Cardiac fibroblast (primary cell): Measurements from ENCODE around the gene EMC10.

ENCODE experiments used
- DNase-seq, 2 donors: peaks; one replicate each; pipeline versions ENCODE4 v3.0.0 to v3.0.0-alpha.2; 2010; ENCODE audit warnings: low read depth in 2 of 2
- H3K4me3 ChIP-seq, 2 donors: replicated peaks in 1 of 2; 1 replicate in 1 of 2; 2 replicates in 1 of 2; pipeline ENCODE4 v1.5.1; 2011; ENCODE audit warnings: low read depth in 2 of 2, low read length in 2 of 2, mild to moderate bottlenecking in 2 of 2, moderate library complexity in 1 of 2
- CTCF ChIP-seq: IDR thresholded peaks from one replicate; pipeline ENCODE4 v1.5.1; 2011; ENCODE audit warnings: low read depth, mild to moderate bottlenecking, low read length, inconsistent platforms

The EMC10 gene

DNA sequence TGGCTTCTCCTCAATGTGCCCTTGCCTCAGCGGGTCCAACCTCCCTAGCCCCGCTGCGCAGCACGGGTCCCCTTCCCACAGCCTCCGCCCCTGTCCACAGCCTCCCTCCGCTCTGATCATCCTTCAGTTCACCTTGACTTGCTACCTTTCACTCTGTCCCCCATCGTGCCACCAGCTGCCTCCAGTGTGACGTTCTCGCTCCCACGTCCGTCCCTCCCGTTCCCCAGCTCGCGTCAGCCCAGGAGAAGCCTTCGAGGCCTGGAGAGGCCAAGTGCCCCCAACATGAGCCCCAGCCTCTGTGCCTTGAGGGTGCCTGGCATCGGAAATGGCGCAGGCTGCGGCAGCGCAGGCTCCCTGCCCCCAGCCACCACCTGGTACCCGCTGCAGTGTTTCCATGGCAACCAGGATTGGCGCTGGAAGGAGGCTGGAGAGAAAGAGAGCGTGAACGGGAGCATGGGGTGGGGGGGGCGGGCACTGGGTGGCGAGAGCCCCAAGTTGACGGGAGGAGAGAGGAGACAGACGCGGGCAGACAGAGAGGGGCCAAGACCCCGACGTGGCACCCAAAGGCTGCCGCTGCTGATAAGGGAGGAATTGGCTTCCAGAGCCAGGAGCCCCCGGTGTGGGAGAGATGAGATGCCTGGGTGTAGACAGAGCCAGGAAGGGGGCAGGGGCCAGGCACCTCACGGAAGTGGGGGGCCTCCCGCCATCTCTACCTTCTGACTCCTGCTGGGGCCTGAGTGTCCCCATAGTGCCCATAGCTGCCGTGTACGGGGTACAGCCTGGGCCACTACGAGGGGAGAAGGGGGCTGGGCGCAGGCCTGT, 38.2 kb downstream of the EMC10 start:
- no peak overlapping the region for H3K4me3 ChIP-seq
- DNase-seq = no peak
- TF ChIP-seq CTCF = no peak

- no peak overlapping the region for H3K4me3 ChIP-seq
- DNase-seq = no peak
- TF ChIP-seq CTCF = no peak
These were observed 38.9 kb downstream of the EMC10 start for GRCh38 chr19:50515168-50515561.

- TF ChIP-seq CTCF = no peak
- H3K4me3 ChIP-seq = no peak overlapping the region
- no peak for DNase-seq
These were observed 40.1 kb downstream of the EMC10 start for GRCh38 chr19:50516456-50516855.

GRCh38 chr19:50516964-50517703, 40.8 kb downstream of the EMC10 start:
- H3K4me3 ChIP-seq = no peak overlapping the region
- no peak for TF ChIP-seq CTCF

DNA sequence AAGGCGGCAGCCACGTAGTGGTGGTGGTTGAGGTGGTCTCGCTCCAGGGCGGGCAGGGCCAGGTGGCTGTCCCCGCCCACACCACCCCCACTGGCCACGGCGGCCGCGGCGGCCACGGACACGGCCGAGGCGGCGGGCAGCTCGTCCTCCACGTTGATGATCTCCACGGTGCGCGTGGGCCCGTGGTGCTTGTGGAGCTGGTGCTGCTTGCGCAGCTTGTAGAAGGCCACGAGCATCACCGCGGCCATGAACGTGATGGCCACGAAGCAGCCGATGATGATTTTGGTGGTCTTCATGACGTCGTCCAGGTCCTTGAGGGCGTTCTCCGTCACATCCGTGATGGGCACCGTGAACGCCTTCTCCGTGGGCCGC, 41.4 kb downstream of the EMC10 start:
- DNase-seq = no peak
- H3K4me3 ChIP-seq = no peak overlapping the region
- TF ChIP-seq CTCF = no peak

More at GRCh38 chr19:50516964-50517703, 40.8 kb downstream of the EMC10 start:
- no peak for DNase-seq

DNA sequence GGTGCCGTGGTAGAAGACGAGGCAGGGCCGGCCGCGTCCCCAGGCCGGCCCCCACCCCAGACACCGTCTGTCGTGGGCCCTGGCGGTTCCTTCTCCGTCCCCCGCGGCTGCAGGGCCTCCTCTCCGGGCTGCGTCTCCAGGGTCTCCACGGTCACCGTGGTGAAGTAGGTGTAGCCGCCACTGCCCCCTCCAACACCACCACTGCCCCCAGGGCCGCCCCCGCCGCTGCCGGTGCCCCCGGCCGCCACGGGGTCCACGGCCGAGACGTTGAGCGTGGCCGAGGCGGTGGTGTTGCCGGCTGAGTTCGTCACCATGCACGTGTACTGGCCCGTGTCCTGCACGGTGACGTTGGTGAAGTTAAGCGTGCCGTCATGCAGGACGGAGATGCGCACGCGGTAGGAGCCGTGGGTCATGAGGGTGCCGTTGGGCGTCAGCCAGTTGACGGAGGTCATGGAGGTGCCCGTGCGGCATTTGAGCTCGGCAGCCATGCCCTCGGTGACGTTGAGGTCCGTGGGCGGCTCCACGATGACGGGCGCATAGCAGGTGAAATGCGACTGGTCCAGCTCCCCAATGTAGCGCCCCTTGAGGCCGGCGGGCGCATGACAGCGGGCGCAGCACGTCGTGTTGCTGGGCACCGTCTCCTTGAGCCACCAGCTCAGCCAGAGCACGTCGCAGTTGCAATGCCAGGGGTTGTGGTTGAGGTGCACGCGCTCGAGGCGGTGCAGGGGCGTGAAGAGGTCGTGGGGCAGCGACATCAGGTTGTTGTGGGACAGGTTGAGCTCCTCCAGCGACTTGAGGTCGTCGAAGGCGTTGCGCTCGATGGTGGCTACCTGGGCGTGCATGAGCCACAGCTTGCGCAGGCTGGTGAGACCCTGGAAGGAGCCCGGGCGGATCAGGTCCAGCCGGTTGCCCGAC, 42.0 kb downstream of the EMC10 start:
- DNase-seq = no peak
- H3K4me3 ChIP-seq = no peak overlapping the region
- no peak for TF ChIP-seq CTCF
